AG04449 (cell line): ENCODE measurements around the gene ADH6.

Experiments
- CTCF ChIA-PET: fragments of 350-600 bp; formaldehyde crosslinking; extraction: SDS; loops from one replicate; lab custom pipeline; 2021; ENCODE audit warnings: antibody characterized with exemption; lab: Yijun Ruan, JAX
- POLR2A ChIA-PET: fragments of 400-600, 350-600 bp; formaldehyde crosslinking; extraction: SDS; loops from one replicate; lab custom pipeline; 2020; ENCODE audit warnings: antibody characterized with exemption, inconsistent platforms; lab: Yijun Ruan, JAX
- DNase-seq: peaks from one replicate; pipeline ENCODE4 v3.0.0-alpha.2; 2010; ENCODE audit warnings: low read depth, low spot score
- H3K4me3 ChIP-seq: 2 replicates; pipeline ENCODE4 v1.5.1; 2011; ENCODE audit warnings: low read depth, mild to moderate bottlenecking, control low read depth, low read length
- TF ChIP-seq, protein P1 (sequence below): IDR thresholded peaks from one replicate; pipeline ENCODE4 v1.5.1; 2011; ENCODE audit warnings: mild to moderate bottlenecking, moderate library complexity, low read length, control low read depth, inconsistent platforms; ENCODE audit not compliant: insufficient read depth; ENCODE audit errors: missing control alignments

The ADH6 gene

DNA sequence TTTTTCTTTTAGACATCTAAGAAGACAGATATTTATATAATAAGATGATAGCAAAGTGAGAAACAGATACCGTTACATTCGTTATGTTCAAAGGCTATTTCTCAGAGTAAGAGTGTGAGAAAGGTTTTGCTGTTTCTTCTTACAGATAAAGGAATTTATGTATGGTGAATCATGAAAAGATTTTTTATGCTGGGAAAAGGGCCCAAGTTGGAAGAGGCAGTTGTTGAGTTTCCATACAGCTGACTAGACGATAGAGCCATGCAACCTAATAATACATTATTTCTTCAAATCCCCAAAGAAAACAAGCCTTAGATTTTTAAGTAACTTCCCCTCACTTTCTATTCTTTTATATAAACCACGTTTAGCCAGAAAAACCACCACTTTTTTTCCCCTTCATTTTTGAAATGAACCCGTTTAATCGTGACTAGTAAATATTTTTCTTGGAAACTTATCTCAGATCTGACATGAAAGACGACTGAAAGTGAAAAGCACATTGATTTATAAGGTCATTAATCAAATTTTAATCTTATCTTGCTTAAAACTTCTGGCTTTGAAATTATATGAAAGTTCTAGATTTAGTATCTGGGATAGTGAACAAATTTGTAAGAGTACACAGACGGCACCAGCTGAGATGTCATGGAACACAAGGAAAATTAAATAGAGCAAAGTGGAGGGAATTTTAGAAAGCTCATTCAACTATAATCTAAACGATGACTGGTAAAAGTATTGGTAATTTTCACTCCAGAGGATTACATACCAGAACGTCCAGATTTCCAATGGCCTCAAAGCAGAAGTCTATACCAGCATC is 10.9 kb downstream of the ADH6 start:
- CTCF ChIA-PET = interaction anchor here (3.4 kb wide), 1 partner anchor 196 kb away, joined by 15 read pairs; no protein-coding TSS in a partner anchor

DNA sequence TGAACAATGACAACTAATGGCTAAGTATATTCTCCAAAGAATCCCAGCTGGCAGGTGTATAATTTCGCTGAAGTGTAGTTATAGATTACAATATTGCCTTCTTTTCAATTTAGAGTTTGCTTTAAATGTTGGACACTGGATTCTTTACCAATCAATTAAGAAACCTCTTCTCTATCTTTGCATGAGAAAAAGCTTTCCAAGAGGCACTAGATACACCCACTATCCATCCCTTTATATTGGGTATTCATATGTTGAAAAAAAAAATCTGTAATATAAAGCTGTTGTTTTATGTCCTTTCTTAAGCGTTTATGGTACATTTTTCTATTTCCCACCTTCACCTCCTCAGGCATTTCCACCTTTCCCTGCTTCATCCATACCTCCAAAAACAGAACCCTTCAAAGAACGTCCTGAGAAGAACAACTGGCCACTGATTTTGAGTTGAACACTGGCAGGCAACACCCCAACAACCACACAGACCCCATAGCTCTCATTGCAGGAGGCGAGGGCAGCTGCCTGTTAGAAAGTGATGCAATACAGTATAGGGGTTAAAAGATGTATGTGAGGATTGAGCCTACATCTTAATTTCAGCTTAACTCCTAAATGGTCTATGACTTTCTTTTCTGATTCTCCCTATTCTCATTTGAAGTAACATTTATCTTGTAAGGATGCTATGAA is 11.8 kb downstream of the ADH6 start:
- ChIA-PET CTCF (interaction anchor here (3.4 kb wide), 1 partner anchor 197 kb away, joined by 15 read pairs; no protein-coding TSS in a partner anchor), POLR2A (no interaction called here)
- no peak for DNase-seq

More for the DNA sequence above, 10.9 kb downstream of the ADH6 start:
- DNase-seq = no peak
- no peak overlapping the region for H3K4me3 ChIP-seq
- TF ChIP-seq, protein P1, sequence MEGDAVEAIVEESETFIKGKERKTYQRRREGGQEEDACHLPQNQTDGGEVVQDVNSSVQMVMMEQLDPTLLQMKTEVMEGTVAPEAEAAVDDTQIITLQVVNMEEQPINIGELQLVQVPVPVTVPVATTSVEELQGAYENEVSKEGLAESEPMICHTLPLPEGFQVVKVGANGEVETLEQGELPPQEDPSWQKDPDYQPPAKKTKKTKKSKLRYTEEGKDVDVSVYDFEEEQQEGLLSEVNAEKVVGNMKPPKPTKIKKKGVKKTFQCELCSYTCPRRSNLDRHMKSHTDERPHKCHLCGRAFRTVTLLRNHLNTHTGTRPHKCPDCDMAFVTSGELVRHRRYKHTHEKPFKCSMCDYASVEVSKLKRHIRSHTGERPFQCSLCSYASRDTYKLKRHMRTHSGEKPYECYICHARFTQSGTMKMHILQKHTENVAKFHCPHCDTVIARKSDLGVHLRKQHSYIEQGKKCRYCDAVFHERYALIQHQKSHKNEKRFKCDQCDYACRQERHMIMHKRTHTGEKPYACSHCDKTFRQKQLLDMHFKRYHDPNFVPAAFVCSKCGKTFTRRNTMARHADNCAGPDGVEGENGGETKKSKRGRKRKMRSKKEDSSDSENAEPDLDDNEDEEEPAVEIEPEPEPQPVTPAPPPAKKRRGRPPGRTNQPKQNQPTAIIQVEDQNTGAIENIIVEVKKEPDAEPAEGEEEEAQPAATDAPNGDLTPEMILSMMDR = no peak
- POLR2A ChIA-PET = no interaction called here

DNA sequence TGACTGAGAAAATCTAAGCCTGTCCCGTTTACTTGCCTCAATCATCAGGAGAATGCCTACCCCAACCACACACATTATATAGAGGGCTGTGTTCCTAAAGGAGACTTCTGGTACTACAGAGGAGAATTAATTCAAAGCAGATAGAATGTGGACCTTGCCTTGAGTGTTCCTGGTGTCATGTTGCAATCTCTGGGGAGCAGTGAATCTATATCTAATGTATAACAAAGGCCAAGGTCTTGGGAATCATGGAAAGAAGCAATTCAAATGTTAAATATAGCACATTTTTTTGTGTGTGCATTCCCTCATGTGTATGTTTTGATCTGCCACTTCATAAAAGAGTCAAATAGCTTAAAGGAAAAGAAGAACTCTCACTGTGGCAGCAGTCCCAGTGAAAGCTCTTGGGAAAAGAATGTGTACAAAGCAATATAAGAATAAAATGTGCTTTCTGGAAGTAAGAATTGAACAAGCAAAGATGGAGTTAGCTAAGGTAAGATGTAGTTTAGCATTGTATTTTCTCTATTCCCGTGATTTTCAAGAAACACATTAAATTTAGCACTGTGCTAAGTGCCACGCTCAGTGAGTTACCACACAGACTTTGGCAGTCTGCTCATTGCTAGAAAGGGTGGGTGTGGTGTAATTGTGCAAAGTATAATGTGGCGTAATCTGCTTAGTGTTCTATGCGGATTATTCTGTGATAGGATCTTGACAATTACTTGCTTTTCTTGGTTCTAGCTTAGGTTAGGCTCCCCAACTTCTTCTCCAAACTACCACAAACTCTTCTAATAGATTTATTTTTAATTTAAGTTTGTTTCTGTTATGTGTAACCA is 13.7 kb downstream of the ADH6 start:
- CTCF ChIA-PET = interaction anchor here (1.4 to 3.4 kb wide), 4 partner anchors 9 to 258 kb away, joined by 3 to 15 read pairs (median 8); no protein-coding TSS in a partner anchor
- POLR2A ChIA-PET = no interaction called here
- no peak overlapping the region for H3K4me3 ChIP-seq
- TF ChIP-seq, protein P1 = no peak
- no peak for DNase-seq

More for the DNA sequence above, 11.8 kb downstream of the ADH6 start:
- no peak overlapping the region for H3K4me3 ChIP-seq
- TF ChIP-seq, protein P1 = no peak

DNA sequence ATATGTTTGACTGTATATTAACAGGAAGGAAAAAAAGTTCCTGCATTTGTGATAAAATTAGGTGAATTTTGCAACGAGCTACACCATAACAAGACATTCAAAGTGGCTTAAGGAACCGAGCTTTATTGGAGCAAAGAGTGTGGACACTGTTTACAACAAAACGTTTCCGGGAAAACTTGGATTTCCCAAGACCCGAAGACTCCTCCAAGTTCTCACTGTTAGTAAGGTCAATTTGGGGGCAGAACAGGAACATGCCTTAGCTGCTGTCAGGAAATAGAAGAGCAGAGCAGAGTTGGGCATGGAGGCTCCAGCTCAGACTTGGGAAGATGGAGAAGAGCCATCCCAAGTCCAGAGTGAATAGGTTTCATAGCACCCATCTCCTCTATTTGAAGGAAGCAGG is 16.5 kb downstream of the ADH6 start:
- ChIA-PET CTCF (interaction anchor here (0.8 to 5.1 kb wide), 16 partner anchors 8 to 262 kb away, joined by 3 to 139 read pairs (median 5); partner anchors contain the start of genes ADH4 and METAP1), POLR2A (no interaction called here)
- no peak overlapping the region for H3K4me3 ChIP-seq
- TF ChIP-seq, protein P1 = no peak
- DNase-seq = no peak

DNA sequence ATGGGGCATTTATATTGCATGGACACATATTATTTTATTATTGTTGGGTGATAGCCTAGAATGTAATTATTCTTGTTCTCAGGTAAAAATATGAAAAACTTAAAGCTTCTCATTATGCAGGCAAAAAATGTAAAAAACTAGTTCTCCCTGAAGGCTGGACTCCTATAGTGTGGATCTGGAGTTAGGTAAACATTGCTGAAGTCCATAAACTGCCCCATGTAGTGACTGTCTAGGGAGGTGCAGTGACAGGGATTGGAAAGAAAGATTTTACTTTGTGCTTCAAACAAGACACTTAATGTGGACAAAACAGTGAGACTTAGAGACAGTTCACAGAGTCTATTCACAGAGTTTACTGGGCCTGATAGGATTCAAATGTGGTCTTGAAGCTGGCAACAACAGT is 17.0 kb downstream of the ADH6 start:
- POLR2A ChIA-PET = no interaction called here
- CTCF ChIA-PET = interaction anchor here (0.8 to 5.1 kb wide), 18 partner anchors 8 to 262 kb away, joined by 3 to 139 read pairs (median 4); partner anchors contain the start of genes ADH4 and METAP1
- TF ChIP-seq, protein P1 = no peak
- H3K4me3 ChIP-seq = no peak overlapping the region
- DNase-seq = no peak
